NCI-H2196 (cell line): ENCODE results near the gene SAG.

Source experiments
- DNase-seq: peaks from one replicate; lab custom pipeline; 2025; ENCODE audit not compliant: unreplicated experiment; lab: John Stamatoyannopoulos, UW

The SAG gene

GRCh38 chr2:233307565-233307964 lies at the start of gene SAG:
Gene SAG (plus strand): TSS chr2:233307816. CDS start chr2:233309190, 1,374 bp downstream.
- DNase-seq: no peak

DNA sequence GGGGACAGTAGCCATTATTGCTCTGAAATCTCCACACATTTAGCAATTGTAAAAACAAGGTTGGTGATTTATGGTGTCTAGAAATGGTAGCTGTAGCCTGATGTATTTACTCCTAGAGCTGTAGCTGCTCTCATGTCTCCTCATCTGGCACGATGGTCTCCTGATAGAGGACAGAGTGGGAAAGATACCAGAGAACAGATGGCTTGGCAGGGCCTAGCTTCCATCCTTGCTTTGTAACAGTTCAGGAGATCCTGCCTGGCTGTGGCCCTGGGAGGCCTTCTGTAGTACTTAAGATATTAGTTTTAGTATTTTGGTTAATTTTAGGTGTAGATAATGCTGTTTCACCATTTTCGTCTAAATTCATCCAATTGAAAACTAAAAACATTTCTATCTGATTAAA lies 49.4 kb upstream of the SAG start:
- no peak for DNase-seq

GRCh38 chr2:233259730-233260129 lies 47.9 kb upstream of the SAG start:
- no peak for DNase-seq

GRCh38 chr2:233260661-233261060 lies 47.0 kb upstream of the SAG start:
- DNase-seq: no peak

DNA sequence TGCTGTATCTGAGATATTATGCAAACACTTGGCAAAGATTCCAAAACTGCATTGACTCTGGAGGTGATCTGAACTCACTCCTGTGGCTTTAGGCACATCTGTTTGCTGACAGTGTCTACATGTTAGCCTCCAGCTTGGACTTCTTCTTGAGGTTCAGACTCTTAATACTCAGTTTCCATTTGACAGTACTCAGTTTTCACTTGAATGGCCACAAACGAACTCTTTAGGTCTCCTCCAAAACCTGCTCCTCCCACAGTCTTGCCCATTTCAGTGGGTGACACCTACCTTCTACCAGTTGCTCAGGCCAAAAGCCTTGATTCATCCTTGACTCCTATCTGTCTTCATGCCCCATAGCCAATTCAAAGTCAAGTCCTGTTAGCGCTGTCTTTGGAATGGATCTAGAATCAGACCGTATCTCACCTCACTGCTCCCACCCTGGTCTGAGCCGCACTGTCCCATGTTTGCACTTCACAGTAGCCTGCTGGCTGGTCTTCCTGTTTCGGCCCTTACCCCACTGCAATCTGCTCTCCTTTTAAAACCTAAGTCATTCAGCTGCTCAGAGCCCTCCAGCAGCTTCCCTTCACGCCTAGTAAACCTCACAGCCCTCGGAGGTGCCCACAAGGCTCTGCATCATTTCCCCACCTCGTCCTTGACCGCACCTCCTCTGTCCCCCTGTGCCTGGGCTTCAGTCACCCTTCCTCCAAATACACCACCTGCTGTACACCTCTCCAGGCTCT lies 45.6 kb upstream of the SAG start:
- no peak for DNase-seq

GRCh38 chr2:233262562-233262961 lies 45.1 kb upstream of the SAG start:
- DNase-seq: no peak

GRCh38 chr2:233263045-233263570 lies 44.5 kb upstream of the SAG start:
- no peak for DNase-seq

- no peak for DNase-seq
These were observed 42.9 kb upstream of the SAG start for GRCh38 chr2:233264667-233265066.

GRCh38 chr2:233265899-233266431 lies 41.7 kb upstream of the SAG start:
- no peak for DNase-seq

DNA sequence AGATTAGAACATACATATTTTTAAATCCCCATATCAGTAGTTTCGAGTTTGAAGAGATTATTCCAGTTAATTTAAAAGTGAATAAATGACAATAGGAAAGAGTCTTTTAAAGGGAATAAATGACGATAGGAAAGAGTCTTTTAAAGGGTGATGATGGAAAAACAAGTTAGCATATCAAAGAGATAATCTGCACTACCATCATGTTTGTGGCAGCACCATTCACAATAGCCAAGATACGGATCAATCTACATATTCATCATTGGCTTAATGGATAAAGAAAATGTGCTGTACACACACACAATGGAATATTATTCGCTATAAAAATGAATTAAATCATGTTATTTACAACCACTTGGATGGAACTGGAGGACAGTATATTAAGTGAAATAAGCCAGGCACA lies 41.1 kb upstream of the SAG start:
- no peak for DNase-seq

DNA sequence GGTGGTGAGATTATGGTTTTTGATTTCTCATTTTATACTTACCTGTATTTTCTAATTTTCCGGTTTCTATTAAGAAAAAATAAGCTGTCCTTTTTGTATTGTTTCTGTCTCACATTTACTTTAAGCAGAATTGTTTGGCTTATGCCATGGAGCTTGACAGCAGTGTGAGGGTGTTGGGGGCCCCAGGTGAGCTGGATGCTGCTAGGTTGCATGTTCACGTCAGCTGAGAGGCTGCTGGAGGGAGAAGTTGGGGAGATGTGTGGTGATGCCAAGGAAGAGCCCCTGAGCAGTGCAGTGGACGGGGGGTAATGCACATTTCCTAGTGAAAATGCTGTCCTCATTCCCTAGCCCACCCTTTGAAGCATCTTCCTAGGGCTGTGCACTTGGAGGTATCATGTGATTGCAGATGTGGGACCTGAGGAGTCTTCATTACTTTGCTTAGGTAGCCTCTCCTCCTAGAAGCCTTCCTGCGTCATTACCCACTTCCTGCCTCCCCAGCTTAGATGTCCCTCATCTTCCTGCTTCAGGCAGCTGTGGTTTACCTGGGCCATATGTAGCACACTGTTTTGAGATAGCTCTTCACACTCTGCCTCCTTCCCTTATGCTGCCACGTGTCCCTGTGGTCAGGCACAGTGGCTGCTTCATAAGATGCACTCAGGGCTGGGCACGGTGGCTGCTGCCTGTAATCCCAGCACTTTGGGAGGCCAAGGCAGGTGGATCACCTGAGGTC lies 39.9 kb upstream of the SAG start:
- no peak for DNase-seq

DNA sequence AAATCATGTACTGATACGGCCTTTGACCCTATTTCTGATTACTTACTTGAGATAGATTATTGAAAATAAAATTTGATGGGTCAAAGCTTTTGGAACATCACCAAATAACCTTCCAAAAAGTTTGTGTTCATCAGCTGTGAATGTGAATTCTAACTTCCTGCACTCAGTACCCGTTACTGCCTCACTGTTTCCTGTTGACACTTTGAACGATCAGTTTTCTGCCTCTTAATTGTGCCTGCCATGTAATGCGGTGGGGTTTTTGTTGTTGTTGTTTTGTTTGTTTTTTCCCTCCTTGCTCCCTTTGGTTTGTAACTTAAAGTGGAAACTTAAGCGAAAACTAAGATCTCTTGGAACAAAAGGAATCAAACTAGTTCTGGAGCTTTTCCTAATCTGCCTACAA lies 37.2 kb upstream of the SAG start:
- DNase-seq: no peak

DNA sequence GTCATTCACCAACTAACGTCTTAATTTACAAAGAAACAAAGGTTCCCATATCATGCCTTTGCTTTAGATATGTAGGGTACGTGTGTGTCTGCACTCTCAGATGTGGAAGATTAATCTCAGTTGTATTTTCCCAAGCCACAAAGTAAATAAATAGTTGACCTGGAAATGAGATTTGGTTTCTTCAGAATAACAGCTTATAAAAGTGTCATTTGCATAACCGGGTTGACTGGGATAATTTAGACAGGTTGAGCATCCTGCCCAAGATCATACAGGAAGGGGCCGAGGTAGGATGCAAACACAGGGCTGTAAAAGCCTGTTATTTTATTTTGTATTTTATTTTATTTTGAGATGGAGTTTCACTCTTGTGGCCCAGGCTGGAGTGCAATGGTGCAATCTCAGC lies 36.7 kb upstream of the SAG start:
- DNase-seq: no peak

DNA sequence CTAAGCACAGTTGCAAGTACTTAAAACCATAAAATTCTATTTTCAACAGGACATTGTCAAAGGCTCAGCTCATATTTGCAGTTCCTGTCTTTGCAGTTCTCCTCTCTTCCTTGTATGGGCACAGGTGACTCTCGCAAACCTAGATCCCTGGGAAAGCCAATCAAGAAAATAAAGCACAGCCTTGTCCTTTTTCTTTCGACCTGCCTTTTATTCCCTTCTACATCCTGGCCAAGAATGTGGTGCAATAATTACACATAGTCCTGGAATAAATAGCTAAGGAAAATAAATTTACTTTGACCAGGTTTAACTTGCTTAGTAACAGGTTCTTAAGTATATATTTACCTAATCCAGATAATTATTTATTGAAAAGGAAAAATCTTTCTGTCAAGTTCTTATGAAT lies 35.9 kb upstream of the SAG start:
- DNase-seq: no peak

- DNase-seq: no peak
These were observed 34.5 kb upstream of the SAG start for GRCh38 chr2:233273120-233273519.

DNA sequence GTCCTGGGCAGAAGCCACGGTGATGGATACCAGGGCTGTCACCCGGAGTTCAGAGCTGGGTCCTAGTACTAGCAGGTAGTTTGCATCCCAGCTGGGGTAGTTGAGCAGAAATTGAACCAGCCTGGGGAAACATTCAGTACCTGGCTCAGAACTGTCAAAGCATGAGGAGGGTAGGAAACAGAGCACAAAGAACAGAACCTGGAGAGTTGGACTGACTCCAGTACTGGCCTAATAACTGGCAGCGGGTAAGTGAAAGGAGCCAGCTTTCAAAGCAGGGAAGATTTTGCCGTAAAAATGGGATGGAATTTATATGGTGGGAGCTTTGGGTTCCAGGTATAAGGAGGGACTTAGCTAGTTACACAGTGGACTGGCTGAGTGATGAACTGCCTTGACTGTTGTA lies 32.4 kb upstream of the SAG start:
- no peak for DNase-seq

- DNase-seq: no peak
These were observed 28.7 kb upstream of the SAG start for GRCh38 chr2:233278921-233279320.

DNA sequence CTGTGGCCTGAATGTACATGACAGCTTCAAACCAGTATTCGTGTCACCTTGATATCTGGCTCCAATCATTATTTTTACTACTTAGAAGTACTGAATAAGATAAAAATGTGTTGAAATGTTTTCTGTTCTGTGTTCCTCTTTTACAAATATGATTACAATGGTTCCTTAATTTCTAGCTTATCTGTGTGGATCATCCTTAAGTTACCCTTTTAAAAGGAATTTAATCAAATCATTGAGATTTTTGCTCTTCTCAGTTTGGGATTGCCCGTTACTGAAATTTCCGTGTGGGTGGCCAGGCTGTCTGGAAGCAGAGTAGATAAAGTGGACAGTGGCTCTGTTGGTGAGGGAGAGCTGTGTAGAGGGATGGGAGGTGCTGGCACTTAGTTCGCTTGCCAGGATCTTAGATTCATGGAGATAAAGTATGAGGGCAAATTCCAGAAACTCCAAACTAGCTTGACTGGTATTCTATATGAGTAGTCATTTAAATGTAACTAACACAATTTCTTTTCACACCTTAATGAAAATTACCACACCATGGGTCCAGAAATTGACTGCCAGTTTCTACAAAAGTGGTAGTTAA lies 27.4 kb upstream of the SAG start:
- no peak for DNase-seq

DNA sequence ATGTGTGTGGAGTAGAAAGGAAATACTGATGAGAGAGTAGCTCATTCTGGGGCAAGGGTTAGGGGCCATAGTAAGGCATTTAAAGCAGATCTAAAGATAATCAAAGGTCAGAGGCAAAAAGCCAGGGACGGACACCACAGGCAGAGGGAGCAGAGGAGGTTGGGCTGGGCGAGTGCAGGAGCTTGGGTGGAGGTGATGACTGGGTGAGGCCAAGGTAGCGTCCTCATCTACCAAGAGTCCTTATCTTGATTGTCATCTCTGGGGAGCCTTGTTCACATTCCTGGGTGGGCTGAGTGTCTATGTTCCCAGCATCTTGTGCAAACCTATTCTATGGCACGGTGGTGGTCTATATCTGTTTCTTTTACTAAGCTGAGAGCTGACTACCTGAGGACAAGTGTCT lies 26.1 kb upstream of the SAG start:
- no peak for DNase-seq

DNA sequence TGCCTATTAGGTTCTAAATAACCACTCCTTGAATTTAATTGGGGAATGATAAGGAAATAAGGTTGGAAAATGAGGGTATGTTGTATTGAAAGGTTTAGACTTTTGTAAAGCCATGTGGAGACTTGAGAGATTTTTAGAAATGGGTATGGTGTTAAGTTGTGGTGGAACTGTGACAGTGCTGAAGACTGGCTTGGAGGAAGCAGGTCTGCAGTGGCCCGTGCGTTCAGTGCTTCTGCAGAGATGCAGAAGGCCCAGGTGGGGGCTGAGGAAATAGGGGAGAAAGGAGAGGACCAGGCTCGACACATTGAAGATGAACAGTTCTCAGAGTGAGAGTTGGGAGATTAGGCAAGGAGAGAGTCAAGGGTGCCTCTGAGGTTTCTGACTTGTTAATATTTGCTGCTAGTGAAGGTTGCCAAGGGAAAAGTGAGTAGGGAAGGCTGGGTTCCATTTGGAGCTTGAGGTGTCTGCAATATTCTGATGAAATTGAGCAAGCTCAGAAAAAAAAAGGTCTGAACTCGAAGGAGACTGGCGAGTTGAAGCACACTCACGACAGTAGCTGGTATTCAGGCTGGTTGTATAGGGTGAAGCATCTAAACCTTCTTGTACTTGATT lies 25.5 kb upstream of the SAG start:
- DNase-seq: no peak

DNA sequence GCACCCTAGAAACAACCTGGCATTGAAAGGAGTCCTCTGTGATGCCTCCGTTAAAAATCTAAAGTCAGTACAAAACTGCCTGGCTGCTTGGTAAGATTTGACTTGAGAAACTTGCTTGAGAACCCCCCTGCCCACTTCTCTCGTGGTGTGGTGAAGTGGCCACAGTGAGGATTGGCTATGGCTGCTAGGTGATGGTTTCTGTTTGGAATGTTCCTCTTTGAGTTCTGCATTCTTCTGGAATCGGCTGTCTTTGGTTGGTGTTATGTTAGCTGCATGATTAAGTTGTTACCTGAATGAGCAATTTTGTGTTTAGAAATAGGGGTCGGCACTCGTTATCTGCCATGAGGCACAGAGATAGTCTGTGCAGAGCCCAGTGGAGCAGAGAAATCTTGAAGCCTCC lies 21.7 kb upstream of the SAG start:
- DNase-seq: no peak
